Heart right ventricle (tissue), 16 donors: ENCODE data around the gene SORCS3. TPM values are rescaled to one million over a fixed set of nuclear protein-coding genes. Genes with fewer than 3 reads are reported as not detected.
A peak's percentile ranks its signal among the peaks of the same experiment; 100 is the strongest.

Source experiments
- ATAC-seq, 8 donors: fragments of 200-7000 bp; cut with Tn5 transposase; one replicate each; pipeline ENCODE4 v1.9.1; 2020; ENCODE audit warnings: mild to moderate bottlenecking in 8 of 8, moderate library complexity in 8 of 8, moderate number of reproducible peaks in 1 of 8
- DNase-seq, 2 donors: peaks; one replicate each; pipeline ENCODE4 v3.0.0-alpha.2; 2020
- H3K27ac ChIP-seq, 10 donors: fragments of 200-600 bp; sonication (generic) in 2 of 10; one replicate each; pipeline versions ENCODE4 v1.5.0 to v1.8.0; 2020 to 2022; ENCODE audit warnings: mild to moderate bottlenecking in 3 of 10
- H3K27me3 ChIP-seq, 7 donors: fragments of 200-600 bp; one replicate each; pipeline ENCODE4 v1.8.0; 2021 to 2022; ENCODE audit warnings: mild to moderate bottlenecking in 2 of 7
- H3K36me3 ChIP-seq, 9 donors: fragments of 200-600 bp; sonication (generic) in 1 of 9; one replicate each; pipeline versions ENCODE4 v1.5.0 to v1.8.0; 2020 to 2022; ENCODE audit warnings: mild to moderate bottlenecking in 2 of 9
- H3K4me1 ChIP-seq, 9 donors: fragments of 200-600 bp; sonication (generic) in 1 of 9; one replicate each; pipeline versions ENCODE4 v1.5.0 to v1.8.0; 2020 to 2022; ENCODE audit warnings: mild to moderate bottlenecking in 4 of 9
- H3K4me3 ChIP-seq, 10 donors: fragments of 200-600 bp; sonication (generic) in 2 of 10; one replicate each; pipeline versions ENCODE4 v1.5.0 to v1.8.0; 2020 to 2022; ENCODE audit warnings: mild to moderate bottlenecking in 7 of 10, moderate library complexity in 2 of 10
- H3K9me3 ChIP-seq, 11 donors: fragments of 200-600 bp in 10 of 11; sonication (generic) in 2 of 11; one replicate each; pipeline versions ENCODE4 v1.5.0 to v1.8.0; 2013 to 2022; ENCODE audit warnings: mild to moderate bottlenecking in 2 of 11, control low read depth in 1 of 11, moderate library complexity in 1 of 11
- WGBS, 2 donors: extraction: QIAGEN DNeasy Blood & Tissue Kit; methylation state at CpG; one replicate each; pipeline ENCODE4 v1.1.7; 2013; ENCODE audit warnings: inconsistent platforms in 1 of 2; 5-methylcytosine and 5-hydroxymethylcytosine counted together
- intact Hi-C, 10 donors: fragments of 100-400 bp; cut with DNase I; formaldehyde crosslinking; loops; one replicate each; pipeline versions ENCODE4 v1.11.1 to v1.14.2; 2022
- polyA plus RNA-seq, 2 donors: library from polyadenylated mRNA; stranded (reverse); fragments of 200-250 nt; gene quantifications; one replicate each; pipeline ENCODE4 v1.2.3, GENCODE V29; 2013
- total RNA-seq, 10 donors: library from RNA; stranded (reverse); fragmentation: NEBNext Ultra II Directional in 3 of 10; extraction: Animal tissue kit (Norgen Biotek cat#: 25700) in 3 of 10; gene quantifications; one replicate each; pipeline versions ENCODE4 v1.2.1 to v1.2.4, GENCODE V29; 2021 to 2023
- TF ChIP-seq, protein P1 (sequence below), 9 donors: fragments of 200-600 bp; sonication (generic) in 2 of 9; IDR thresholded peaks; one replicate each; pipeline versions ENCODE4 v1.5.0 to v1.8.0; 2021 to 2022; ENCODE audit warnings: antibody characterized with exemption in 9 of 9, mild to moderate bottlenecking in 5 of 9, moderate library complexity in 1 of 9
- donor health status: Arrhythmogenic right ventricular cardiomyopathy.
- donor health status: ischemic (EF 13 %, LVEDD 7.1; RV severe dilation, severe dysfunction).
- donor health status: healthy with polysubstance abuse.
- donor health status: DM: no; HTN: yes; CAD: no.
- donor health status: DM: no; HTN: no; CAD: no.
- donor health status: ischemic (EF 25% LVEDD 6.9; RV normal size, moderate dysfunction).
- donor health status: ischemic (EF 25% LVEDD 5.7; RV mildly dilated, moderate dysfunction).
- donor health status: healthy.
- donor health status: DM: yes; HTN: yes; CAD: no.
- donor health status: Ischemic cardiomyopathy.
- donor health status: ischemic (EF 35%, LVEDD 5.7; RV mildly dilated, moderate dysfunction).
- donor health status: nonischemic (EF 11% LVEDD 7.7; RV severe dilation, severe dysfunction).
- donor health status: DM: yes; HTN: yes; CAD: no.
- donor health status: PGD.
- donor health status: ischemic (EF 29% LVEDD 5.4; RV normal size, mild dysfunction).
- donor health status: nonischemic (EF 23%, LVEDD 6.1; RV moderate dilation, normal function).

SORCS3 gene
- total and polyA plus RNA-seq, 12 donors, result 0.01 to 0.09 (median 0.05) TPM; not detected in 4

DNA sequence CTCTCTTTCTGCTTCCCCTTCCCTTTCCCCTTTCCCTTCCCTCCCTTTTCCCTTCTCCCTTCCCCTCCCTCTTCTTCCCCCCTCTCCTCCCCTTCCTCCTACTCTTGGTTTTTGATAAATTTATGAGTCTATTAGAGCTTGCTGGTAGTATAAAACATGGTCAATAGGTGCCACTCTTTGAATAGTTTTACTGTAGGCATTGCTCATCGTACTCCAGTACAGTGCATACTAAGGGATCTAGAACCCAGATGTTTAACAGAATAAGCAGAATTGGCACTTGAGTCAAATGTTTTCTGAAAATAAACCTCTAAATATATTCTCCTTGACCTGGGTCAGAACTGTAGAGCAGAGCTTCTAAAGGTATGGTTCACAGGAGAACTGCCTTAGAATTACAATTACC is 126.7 kb downstream of the SORCS3 start:
- ATAC-seq (no peak), DNase-seq (no peak)
- Histone ChIP-seq H3K4me1 (no peaks in the 10 kb centered on the region), H3K4me3 (no peak overlapping the region), H3K36me3 (no peaks in the 10 kb centered on the region), H3K27ac (no peak overlapping the region), H3K27me3 (peaks cover 0 to 5% (median 0%) of the 10 kb centered on the region in 7 donors), H3K9me3 (no peaks in the 10 kb centered on the region)
- intact Hi-C loops, result no loop called here
- WGBS, 2 donors, result 77 to 78% methylated on average over 1 of the region's 1 CpG
- TF ChIP-seq, protein P1, sequence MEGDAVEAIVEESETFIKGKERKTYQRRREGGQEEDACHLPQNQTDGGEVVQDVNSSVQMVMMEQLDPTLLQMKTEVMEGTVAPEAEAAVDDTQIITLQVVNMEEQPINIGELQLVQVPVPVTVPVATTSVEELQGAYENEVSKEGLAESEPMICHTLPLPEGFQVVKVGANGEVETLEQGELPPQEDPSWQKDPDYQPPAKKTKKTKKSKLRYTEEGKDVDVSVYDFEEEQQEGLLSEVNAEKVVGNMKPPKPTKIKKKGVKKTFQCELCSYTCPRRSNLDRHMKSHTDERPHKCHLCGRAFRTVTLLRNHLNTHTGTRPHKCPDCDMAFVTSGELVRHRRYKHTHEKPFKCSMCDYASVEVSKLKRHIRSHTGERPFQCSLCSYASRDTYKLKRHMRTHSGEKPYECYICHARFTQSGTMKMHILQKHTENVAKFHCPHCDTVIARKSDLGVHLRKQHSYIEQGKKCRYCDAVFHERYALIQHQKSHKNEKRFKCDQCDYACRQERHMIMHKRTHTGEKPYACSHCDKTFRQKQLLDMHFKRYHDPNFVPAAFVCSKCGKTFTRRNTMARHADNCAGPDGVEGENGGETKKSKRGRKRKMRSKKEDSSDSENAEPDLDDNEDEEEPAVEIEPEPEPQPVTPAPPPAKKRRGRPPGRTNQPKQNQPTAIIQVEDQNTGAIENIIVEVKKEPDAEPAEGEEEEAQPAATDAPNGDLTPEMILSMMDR (IDR thresholded peaks at IDR 0.05), result no peak

DNA sequence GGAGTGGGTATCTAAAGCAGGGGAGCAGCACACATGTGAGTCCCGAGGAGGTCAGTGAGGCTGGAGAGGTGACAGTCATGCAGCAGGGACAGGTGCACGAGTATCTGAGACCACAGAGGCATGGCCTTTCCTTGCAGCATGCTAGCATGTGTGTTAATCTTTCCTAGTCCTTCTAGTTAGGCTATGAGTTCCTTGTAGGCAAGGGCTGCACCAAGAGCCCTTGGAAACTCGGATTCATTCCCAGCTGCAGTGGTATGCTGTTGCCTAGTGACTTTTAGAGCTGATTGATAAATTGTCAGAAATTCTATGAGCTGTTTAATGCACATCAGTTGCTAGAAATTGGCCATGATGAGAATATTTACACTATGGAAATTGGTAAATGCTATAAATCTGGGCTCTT is 132.0 kb downstream of the SORCS3 start:
- intact Hi-C loops, result loop anchor here in 2 of 10 donors (10.0 kb wide), 2 partner anchors 108 to 118 kb away; no protein-coding TSS in a partner anchor
- Histone ChIP-seq H3K9me3 (no peaks in the 10 kb centered on the region), H3K4me3 (no peak overlapping the region), H3K27ac (no peak overlapping the region), H3K36me3 (no peaks in the 10 kb centered on the region), H3K27me3 (peaks cover 0 to 14% (median 0%) of the 10 kb centered on the region in 7 donors), H3K4me1 (no peaks in the 10 kb centered on the region)
- no peak for ATAC-seq
- DNase-seq, result no peak
- TF ChIP-seq, protein P1 (IDR thresholded peaks at IDR 0.05), result no peak
- WGBS, 2 donors, result 54 to 63% methylated on average over 3 of the region's 3 CpGs

DNA sequence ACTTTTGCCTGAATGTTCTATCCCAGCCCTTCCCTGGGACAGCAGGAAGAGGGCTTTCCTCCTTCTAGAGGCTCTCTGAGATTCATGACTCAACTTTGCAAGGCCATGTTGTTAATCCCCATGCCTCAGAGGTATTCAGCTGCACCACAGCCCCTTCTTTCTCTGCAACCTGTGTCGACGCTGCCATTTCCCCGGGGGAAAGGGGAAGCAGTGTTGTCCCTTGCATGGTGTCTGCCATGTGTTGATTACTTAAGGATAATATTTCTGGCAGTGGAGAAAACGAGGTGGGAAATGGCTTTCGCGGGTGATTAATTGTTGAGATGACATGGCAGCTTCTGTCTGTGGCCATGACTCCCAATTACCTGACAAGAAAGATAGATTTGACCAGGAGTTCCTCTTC is 133.1 kb downstream of the SORCS3 start:
- H3K9me3 ChIP-seq, result no peaks in the 10 kb centered on the region
- TF ChIP-seq, protein P1 (IDR thresholded peaks at IDR 0.05), result no peak
- intact Hi-C loops, result loop anchor here in 2 of 10 donors (10.0 kb wide), 2 partner anchors 109 to 119 kb away; no protein-coding TSS in a partner anchor
- H3K27ac ChIP-seq, result no peak overlapping the region
- DNase-seq (no peak), ATAC-seq (no peak)
- H3K4me3 ChIP-seq, result no peak overlapping the region
- 50 to 60% methylated on average over 6 of the region's 6 CpGs for WGBS, 2 donors
- no peaks in the 10 kb centered on the region for H3K4me1 ChIP-seq
- no peaks in the 10 kb centered on the region for H3K36me3 ChIP-seq
- peaks cover 0 to 14% (median 0%) of the 10 kb centered on the region in 7 donors for H3K27me3 ChIP-seq

DNA sequence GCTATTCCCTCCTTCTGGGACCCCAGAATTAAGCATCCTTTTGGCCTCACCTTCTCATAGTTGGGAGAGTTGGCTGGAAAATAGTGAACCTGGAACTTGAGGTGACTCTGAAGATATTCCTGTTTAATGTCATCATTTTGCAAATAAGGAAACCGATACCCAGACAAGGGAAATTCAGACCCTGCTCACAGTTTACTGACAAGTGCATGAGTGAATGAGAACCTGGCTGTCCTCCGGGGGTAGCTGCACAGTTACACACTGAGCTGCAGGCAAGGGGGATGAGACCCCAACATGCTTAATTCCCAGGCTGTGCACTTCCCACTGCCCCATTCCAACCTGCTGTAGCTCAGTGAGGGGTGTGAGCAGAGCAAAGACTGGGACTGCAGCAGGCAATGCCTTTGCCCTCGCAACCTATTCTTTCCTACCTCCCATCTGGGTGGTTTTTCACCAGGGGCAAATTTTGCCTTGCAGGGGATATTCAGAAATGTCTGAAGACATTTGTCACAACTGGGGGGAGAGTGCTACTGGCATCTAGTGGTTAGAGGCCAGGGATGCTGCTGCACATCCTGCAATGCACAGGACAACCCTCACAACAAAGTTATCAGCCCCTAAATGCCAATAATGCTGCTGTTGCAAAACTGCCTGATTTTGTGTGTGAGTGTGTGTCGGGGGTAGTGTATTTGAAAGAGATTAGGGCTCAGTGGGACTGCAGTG is 136.2 kb downstream of the SORCS3 start:
- TF ChIP-seq, protein P1 (IDR thresholded peaks at IDR 0.05), result peak in 8 of 9 donors; percentile 24 to 53 (median 28)
- H3K27me3 ChIP-seq, result peaks cover 0 to 10% (median 0%) of the 10 kb centered on the region in 7 donors
- DNase-seq (no peak), ATAC-seq (peak in 1 of 8 donors; percentile 53)
- H3K4me1 ChIP-seq, result no peaks in the 10 kb centered on the region
- intact Hi-C loops, result loop anchor here in 8 of 10 donors (2.0 to 10.0 kb wide), 5 partner anchors 112 to 130 kb away; no protein-coding TSS in a partner anchor
- 61 to 66% methylated on average over 4 of the region's 4 CpGs for WGBS, 2 donors
- H3K36me3 ChIP-seq, result no peaks in the 10 kb centered on the region
- H3K9me3 ChIP-seq, result no peaks in the 10 kb centered on the region
- no peak overlapping the region for H3K4me3 ChIP-seq
- no peak overlapping the region for H3K27ac ChIP-seq
